ENCODE data around the gene TRAPPC5.

TRAPPC5 gene

GRCh38 chr19:7676376-7676775 lies 4.3 kb upstream of the TRAPPC5 start:
- no peak for DNase-seq (ENCODE audit: low spot score)

GRCh38 chr19:7676854-7677253 lies 3.8 kb upstream of the TRAPPC5 start, which contains the start of gene MCEMP1:
TSS of gene MCEMP1 (plus strand) at chr19:7677090. CDS start at chr19:7677121, 31 bp downstream.
- DNase-seq (ENCODE audit: low spot score): no peak

- DNase-seq (ENCODE audit: low spot score): no peak
These were observed 2.8 kb upstream of the TRAPPC5 start for GRCh38 chr19:7677669-7678311.

GRCh38 chr19:7678971-7679751 lies 1.5 kb upstream of the TRAPPC5 start:
- no peak for DNase-seq (ENCODE audit: low spot score)

GRCh38 chr19:7679771-7680605 lies 645 bp upstream of the TRAPPC5 start:
- no peak for DNase-seq (ENCODE audit: low spot score)

- peak; percentile 47 for DNase-seq (ENCODE audit: low spot score)
These were observed 924 bp downstream of the TRAPPC5 start for GRCh38 chr19:7681340-7682174.

- DNase-seq (ENCODE audit: low spot score): no peak
These were observed 1.7 kb downstream of the TRAPPC5 start for GRCh38 chr19:7682175-7682855.

GRCh38 chr19:7685546-7686445 lies 5.2 kb downstream of the TRAPPC5 start:
- no peak for DNase-seq (ENCODE audit: low spot score)

- no peak for DNase-seq (ENCODE audit: low spot score)
These were observed 6.5 kb downstream of the TRAPPC5 start for GRCh38 chr19:7687177-7687576.

GRCh38 chr19:7689165-7689564 lies 8.5 kb downstream of the TRAPPC5 start:
- DNase-seq (ENCODE audit: low spot score): no peak

GRCh38 chr19:7690779-7691258 lies 10.2 kb downstream of the TRAPPC5 start:
- no peak for DNase-seq (ENCODE audit: low spot score)

- DNase-seq (ENCODE audit: low spot score): no peak
These were observed 10.9 kb downstream of the TRAPPC5 start for GRCh38 chr19:7691497-7691896.

- no peak for DNase-seq (ENCODE audit: low spot score)
These were observed 11.9 kb downstream of the TRAPPC5 start for GRCh38 chr19:7692417-7693088.

- DNase-seq (ENCODE audit: low spot score): no peak
These were observed 13.9 kb downstream of the TRAPPC5 start for GRCh38 chr19:7694499-7694898.

GRCh38 chr19:7697721-7698287 lies 17.2 kb downstream of the TRAPPC5 start:
- DNase-seq (ENCODE audit: low spot score): no peak

- no peak for DNase-seq (ENCODE audit: low spot score)
These were observed 17.9 kb downstream of the TRAPPC5 start for GRCh38 chr19:7698583-7698982.

GRCh38 chr19:7699003-7699402 lies 18.4 kb downstream of the TRAPPC5 start:
- DNase-seq (ENCODE audit: low spot score): no peak

GRCh38 chr19:7699417-7700401 lies 19.1 kb downstream of the TRAPPC5 start:
- DNase-seq (ENCODE audit: low spot score): no peak
